Activated CD8-positive, alpha-beta memory T cell treated with anti-CD3 and anti-CD28 coated beads, Interleukin-2, amount 10 ng/mL, durations not matched to agents 7 days and 5 days (primary cell): Measurements from ENCODE around the gene KRTAP5-8. TPM values are rescaled to one million over a fixed set of nuclear protein-coding genes. Genes with fewer than 3 reads are reported as not detected.

ENCODE experiments used
- ATAC-seq: fragments of 150-1000 bp; cut with Tn5 transposase; one replicate; pipeline ENCODE4 v1.10.0; 2021; ENCODE audit warnings: moderate library complexity
- CTCF ChIA-PET: fragments of 350-600 bp; sonication (Branson Sonifier 250); formaldehyde crosslinking; loops from one replicate; lab custom pipeline; 2021; ENCODE audit warnings: antibody characterized with exemption; lab: Charles Lee
- DNase-seq: peaks from one replicate; pipeline ENCODE4 v3.0.0-alpha.2; 2020
- H3K27ac Mint-ChIP-seq: one replicate; pipeline ENCODE4 v1.8.0; 2021; ENCODE audit warnings: mild to moderate bottlenecking, mixed read lengths
- H3K27me3 Mint-ChIP-seq: one replicate; pipeline ENCODE4 v1.8.0; 2021; ENCODE audit warnings: mixed read lengths
- H3K36me3 Mint-ChIP-seq: one replicate; pipeline ENCODE4 v1.8.0; 2021; ENCODE audit warnings: mild to moderate bottlenecking, mixed read lengths
- H3K4me1 Mint-ChIP-seq: one replicate; pipeline ENCODE4 v1.8.0; 2021; ENCODE audit warnings: mixed read lengths
- H3K4me3 Mint-ChIP-seq: one replicate; pipeline ENCODE4 v1.8.0; 2021; ENCODE audit warnings: mild to moderate bottlenecking, moderate library complexity, mixed read lengths
- H3K9me3 Mint-ChIP-seq: one replicate; pipeline ENCODE4 v1.8.0; 2022; ENCODE audit warnings: low read depth, mixed read lengths
- total RNA-seq, 2 experiments: library from RNA; stranded (reverse); gene quantifications; one replicate each; pipeline ENCODE4 v1.2.3, GENCODE V29; 2021

Gene KRTAP5-8
- total RNA-seq, 2 experiments from 2014 or later = not detected

DNA sequence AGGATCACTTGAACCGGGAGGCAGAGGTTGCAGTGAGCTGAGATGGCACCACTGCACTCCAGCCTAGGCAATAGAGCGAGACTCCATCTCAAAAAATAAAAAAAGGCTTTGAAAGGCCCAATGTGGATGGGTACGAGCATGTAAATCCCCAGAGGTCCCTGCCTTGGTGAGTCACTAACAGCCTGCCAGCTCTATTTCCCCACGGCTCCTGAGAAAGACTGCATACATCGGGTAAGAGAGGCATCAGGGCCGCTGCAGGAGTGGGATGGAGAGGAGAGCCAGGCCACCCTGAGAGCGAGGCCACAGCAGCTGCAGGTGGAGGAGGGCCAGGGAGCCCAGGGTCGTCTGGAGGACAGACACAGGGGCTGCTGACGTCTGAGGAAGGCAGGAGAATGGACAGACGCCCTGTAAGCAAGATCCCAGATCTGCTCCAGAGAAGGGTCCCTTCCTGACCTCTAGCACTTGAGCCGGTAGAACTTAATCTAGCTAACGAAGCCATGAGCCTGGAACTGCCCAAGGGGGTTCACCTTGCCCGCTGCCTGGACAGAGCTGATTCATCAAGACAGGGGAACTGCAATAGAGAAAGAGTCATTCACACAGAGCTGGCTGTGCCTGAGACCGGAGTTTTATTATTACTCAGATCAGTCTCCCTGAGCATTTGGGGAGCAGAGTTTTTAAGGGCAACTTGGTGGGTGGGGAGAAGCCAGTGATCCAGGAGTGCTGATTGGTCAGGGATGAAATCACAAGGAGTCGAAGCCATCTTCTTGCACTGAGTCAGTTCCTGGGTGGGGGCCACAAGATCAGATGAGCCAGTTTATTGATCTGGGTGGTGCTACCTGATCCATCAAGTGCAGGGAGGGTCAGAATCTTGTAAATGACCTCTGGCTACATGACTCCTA is 5.3 kb downstream of the KRTAP5-8 start:
- no peak overlapping the region for H3K4me3 Mint-ChIP-seq
- no peak overlapping the region for H3K27ac Mint-ChIP-seq
- CTCF ChIA-PET = no interaction called here
- H3K4me1 Mint-ChIP-seq = peaks cover 4% of the 10 kb centered on the region
- ATAC-seq = no peak
- DNase-seq = no peak
- H3K36me3 Mint-ChIP-seq = peaks cover 1% of the 10 kb centered on the region
- peaks cover 2% of the 10 kb centered on the region for H3K9me3 Mint-ChIP-seq
- H3K27me3 Mint-ChIP-seq = peaks cover 16% of the 10 kb centered on the region

DNA sequence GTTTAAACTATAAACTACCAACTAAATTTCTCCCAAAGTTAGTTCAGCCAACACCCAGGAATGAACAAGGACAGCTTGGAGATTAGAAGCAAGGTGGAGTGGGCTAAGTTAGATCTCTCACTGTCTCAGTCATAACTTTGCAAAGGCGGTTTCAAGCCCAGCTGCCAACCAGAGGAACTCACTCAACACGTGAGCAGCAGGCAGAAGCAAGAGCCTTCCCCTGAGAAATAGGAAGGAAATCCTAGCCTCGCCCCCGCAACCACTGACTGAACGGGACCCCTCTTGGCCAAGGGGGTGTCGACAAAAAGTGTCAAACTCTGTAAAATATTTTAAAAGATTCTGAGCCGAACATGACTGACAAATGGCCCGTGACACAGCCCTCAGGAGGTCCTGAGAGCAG is 6.0 kb downstream of the KRTAP5-8 start:
- H3K4me3 Mint-ChIP-seq = no peak overlapping the region
- H3K27me3 Mint-ChIP-seq = peaks cover 16% of the 10 kb centered on the region
- H3K27ac Mint-ChIP-seq = no peak overlapping the region
- H3K36me3 Mint-ChIP-seq = peaks cover 1% of the 10 kb centered on the region
- DNase-seq (no peak), ATAC-seq (no peak)
- CTCF ChIA-PET = no interaction called here
- H3K4me1 Mint-ChIP-seq = peaks cover 6% of the 10 kb centered on the region
- H3K9me3 Mint-ChIP-seq = peaks cover 2% of the 10 kb centered on the region

DNA sequence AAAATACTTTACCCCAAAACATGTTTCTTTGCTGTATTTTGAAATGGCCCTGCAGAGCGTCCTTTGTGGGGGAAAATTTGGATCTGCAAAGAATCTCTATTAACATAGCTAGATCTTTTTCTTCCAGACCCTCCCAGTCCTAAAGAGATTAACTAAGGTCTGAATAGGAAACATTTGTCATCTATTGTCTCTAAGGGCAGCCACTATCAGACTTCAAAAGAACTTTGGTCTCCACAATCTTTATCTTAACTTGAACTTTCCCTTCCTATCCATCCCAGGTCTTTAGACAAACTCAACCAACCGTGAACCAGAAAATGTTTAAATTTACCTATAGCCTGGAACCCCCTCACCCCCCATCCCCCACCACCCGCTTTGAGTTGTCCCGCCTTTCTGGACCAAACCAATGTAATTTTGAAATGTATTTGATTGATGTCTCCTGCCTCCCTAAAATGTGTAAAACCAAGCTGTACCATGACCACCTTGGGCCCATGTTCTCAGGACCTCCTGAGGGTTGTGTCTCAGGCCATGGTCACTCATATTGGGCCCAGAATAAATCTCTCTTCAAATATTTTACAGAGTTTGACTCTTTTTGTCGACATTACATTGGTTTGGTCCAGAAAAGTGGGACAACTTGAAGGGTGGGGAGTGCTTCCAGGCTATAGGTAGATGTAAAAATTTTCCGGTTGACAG is 6.8 kb downstream of the KRTAP5-8 start:
- H3K4me3 Mint-ChIP-seq = no peak overlapping the region
- H3K4me1 Mint-ChIP-seq = peaks cover 7% of the 10 kb centered on the region
- H3K36me3 Mint-ChIP-seq = peaks cover 1% of the 10 kb centered on the region
- ATAC-seq (no peak), DNase-seq (no peak)
- CTCF ChIA-PET = no interaction called here
- no peak overlapping the region for H3K27ac Mint-ChIP-seq
- peaks cover 2% of the 10 kb centered on the region for H3K9me3 Mint-ChIP-seq
- peaks cover 20% of the 10 kb centered on the region for H3K27me3 Mint-ChIP-seq

DNA sequence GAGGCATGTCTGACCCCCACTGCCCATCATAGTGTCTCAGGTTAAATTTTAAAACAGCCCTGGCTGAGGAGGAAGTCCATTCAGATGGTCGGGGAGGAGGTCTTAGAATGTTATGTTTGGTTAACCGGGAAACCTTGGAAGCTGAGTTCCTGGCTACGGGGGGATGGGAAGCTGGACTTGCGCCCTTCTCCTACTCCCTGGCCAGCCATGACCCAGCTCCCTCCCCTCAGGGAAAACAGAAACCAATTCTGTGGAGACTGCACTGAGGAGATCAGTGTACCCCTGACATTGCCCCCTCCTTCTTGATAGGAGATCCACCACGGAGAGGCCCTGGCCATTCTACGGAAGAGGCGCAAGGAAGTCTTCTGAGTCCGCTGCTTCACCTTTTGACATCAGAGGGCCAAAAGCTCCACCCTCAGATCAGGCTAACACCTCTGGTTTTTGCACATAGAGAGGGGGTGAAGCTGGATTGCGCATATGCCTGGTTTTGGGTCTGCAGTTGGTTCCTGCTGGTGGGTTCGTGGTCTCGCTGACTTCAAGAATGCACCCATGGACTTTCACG is 7.7 kb downstream of the KRTAP5-8 start:
- CTCF ChIA-PET = no interaction called here
- peaks cover 1% of the 10 kb centered on the region for H3K36me3 Mint-ChIP-seq

DNA sequence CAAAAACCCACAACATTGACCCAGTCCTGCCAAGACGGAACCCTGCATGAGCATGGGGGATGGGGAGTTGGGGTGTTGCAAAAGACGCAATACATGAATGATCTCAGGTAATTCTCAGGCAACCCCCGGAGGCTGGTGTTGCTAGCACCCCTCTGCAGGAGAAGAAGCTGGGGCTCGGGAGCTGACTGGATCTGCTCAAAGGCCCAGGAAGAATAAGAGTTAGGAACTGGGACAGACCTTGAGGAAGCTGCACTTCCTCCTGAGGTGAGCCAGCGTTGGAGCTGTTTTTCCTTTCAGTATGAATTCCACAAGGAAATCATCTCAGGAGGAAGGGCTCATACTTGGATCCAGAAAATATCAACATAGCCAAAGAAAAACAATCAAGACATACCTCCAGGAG is 10.3 kb downstream of the KRTAP5-8 start, which contains the start of gene KRTAP5-9:
Gene KRTAP5-9 (plus strand): TSS at position 301 of the 400 bp plus-strand sequence. CDS start 238 bp downstream, outside the sequence.
- no peak for DNase-seq
- Mint-ChIP-seq H3K27ac (no peak within 1 kb of the TSS), H3K4me3 (no peak within 1 kb of the TSS), H3K9me3 (no peaks in the 10 kb centered on the region), H3K27me3 (peaks cover 20% of the 10 kb centered on the region), H3K36me3 (no peaks in the 10 kb centered on the region), H3K4me1 (peaks cover 7% of the 10 kb centered on the region)
- ATAC-seq = no peak
- CTCF ChIA-PET = no interaction called here

More for the DNA sequence above, 7.7 kb downstream of the KRTAP5-8 start:
- Mint-ChIP-seq H3K4me3 (no peak overlapping the region), H3K4me1 (peaks cover 7% of the 10 kb centered on the region), H3K27ac (no peak overlapping the region), H3K9me3 (peaks cover 2% of the 10 kb centered on the region), H3K27me3 (peaks cover 23% of the 10 kb centered on the region)
- ATAC-seq (no peak), DNase-seq (no peak)

DNA sequence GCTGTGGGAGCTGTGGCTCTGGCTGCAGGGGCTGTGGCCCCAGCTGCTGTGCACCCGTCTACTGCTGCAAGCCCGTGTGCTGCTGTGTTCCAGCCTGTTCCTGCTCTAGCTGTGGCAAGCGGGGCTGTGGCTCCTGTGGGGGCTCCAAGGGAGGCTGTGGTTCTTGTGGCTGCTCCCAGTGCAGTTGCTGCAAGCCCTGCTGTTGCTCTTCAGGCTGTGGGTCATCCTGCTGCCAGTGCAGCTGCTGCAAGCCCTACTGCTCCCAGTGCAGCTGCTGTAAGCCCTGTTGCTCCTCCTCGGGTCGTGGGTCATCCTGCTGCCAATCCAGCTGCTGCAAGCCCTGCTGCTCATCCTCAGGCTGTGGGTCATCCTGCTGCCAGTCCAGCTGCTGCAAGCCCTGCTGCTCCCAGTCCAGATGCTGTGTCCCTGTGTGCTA is 10.9 kb downstream of the KRTAP5-8 start:
- ATAC-seq (no peak), DNase-seq (no peak)
- no peaks in the 10 kb centered on the region for H3K9me3 Mint-ChIP-seq
- H3K4me3 Mint-ChIP-seq = no peak overlapping the region
- H3K36me3 Mint-ChIP-seq = no peaks in the 10 kb centered on the region
- H3K4me1 Mint-ChIP-seq = peaks cover 3% of the 10 kb centered on the region
- H3K27ac Mint-ChIP-seq = no peak overlapping the region
- CTCF ChIA-PET = no interaction called here
- peaks cover 16% of the 10 kb centered on the region for H3K27me3 Mint-ChIP-seq

DNA sequence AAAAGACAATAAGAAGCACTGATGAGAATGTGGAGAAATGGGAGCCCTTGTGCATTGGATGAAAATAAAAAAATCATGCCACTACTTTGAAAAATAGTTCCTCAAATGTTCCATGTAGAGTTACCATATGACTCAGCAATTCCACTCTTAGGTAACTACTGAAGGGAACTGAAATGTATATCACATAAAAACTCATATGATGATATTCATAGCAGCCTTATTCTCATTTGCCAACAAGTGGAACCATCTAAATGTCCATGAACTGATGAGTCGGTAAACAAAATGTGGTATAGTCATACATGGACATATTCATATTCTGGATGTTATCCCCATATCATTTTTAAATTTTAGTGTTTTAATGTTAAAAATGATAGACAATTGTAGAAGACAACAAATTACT is 13.9 kb downstream of the KRTAP5-8 start:
- DNase-seq = no peak
- no peaks in the 10 kb centered on the region for H3K36me3 Mint-ChIP-seq
- no peaks in the 10 kb centered on the region for H3K9me3 Mint-ChIP-seq
- no peak overlapping the region for H3K27ac Mint-ChIP-seq
- peaks cover 3% of the 10 kb centered on the region for H3K4me1 Mint-ChIP-seq
- CTCF ChIA-PET = no interaction called here
- H3K4me3 Mint-ChIP-seq = no peak overlapping the region
- H3K27me3 Mint-ChIP-seq = peaks cover 14% of the 10 kb centered on the region
- ATAC-seq = no peak

DNA sequence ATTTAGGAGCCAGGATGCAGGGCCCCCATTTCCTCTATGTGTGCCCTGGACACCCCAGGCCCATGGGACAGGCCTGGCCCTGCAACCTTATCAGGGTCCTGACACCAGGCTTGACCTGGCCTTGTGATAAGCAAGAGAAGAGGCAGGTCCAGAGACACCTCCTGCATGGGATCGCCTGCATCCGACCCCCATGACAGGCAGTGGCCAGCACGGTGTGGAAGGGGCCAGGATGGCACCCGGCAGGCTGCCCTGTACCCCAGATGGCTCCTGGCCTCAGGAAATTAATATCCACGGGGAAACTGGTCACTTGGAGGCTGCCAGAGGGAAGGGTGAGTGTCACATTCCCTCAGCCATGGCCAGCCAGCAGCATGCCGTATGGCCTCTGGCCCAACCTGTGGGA is 17.2 kb downstream of the KRTAP5-8 start:
- Mint-ChIP-seq H3K36me3 (no peaks in the 10 kb centered on the region), H3K4me1 (no peaks in the 10 kb centered on the region), H3K9me3 (no peaks in the 10 kb centered on the region), H3K27me3 (peaks cover 22% of the 10 kb centered on the region), H3K4me3 (no peak overlapping the region), H3K27ac (no peak overlapping the region)
- CTCF ChIA-PET = no interaction called here
- DNase-seq = no peak
- ATAC-seq = no peak

DNA sequence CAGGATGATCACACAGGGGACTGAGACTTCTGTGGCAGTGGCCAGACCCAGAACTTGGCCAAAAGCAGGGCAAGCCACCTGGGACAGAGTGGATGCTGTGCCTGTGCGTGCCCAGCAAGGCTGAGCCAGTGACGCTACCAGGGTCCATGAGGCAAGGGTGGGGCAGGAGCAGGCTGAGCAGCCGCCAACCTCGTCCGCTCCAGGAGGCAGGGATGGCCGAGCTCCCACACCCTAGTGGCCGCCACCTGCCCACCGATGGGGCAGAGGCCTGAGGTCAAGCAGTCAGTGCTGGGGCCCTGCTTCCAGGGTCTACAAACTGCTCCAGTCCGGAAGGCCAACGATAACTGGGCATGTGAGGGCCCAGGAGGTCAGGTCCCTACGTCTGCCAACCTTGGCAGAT is 17.7 kb downstream of the KRTAP5-8 start:
- no peak overlapping the region for H3K27ac Mint-ChIP-seq
- H3K36me3 Mint-ChIP-seq = no peaks in the 10 kb centered on the region
- DNase-seq = no peak
- no peaks in the 10 kb centered on the region for H3K4me1 Mint-ChIP-seq
- no peak overlapping the region for H3K4me3 Mint-ChIP-seq
- peaks cover 22% of the 10 kb centered on the region for H3K27me3 Mint-ChIP-seq
- no peak for ATAC-seq
- H3K9me3 Mint-ChIP-seq = no peaks in the 10 kb centered on the region
- CTCF ChIA-PET = no interaction called here

DNA sequence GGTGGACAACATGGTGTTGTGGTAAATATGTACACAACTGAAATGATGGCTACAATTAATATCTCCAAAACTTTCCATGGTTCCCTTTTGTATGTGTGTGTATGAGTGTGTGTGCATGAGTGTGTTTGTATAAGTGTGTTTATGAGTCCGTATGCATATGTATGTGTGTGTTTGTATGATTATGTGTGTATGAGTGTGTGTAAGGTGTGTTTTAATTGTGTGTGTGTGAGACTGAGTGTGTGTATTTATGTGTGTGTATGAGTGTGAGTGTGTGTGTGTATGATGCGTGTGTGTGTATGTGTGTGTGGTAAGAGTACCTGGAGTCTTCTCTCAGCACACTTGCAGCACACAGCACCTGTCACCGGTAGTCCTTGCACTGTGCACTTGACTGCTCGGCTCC is 18.2 kb downstream of the KRTAP5-8 start:
- no peaks in the 10 kb centered on the region for H3K9me3 Mint-ChIP-seq
- CTCF ChIA-PET = no interaction called here
- H3K27ac Mint-ChIP-seq = no peak overlapping the region
- H3K4me1 Mint-ChIP-seq = no peaks in the 10 kb centered on the region
- H3K27me3 Mint-ChIP-seq = peaks cover 23% of the 10 kb centered on the region
- H3K4me3 Mint-ChIP-seq = no peak overlapping the region
- ATAC-seq (no peak), DNase-seq (no peak)
- H3K36me3 Mint-ChIP-seq = no peaks in the 10 kb centered on the region

DNA sequence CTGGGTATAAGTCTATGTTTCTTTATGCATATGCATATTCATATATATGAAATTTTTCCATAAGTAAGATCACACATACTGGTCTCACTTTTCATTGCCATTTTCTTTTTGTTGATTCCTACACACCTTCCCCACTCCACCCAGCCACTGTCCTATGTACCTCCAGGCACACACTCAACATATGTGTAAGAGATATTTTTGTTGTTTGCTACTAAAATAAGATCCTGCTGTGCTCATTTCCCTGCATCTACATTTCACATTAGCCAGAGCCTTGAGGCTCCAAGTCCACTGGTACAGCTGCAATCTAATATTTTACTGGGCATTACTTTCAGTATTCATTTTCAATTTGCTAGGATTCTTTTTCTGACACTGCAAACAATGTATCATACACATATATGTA is 19.4 kb downstream of the KRTAP5-8 start:
- ATAC-seq (no peak), DNase-seq (no peak)
- CTCF ChIA-PET = no interaction called here
- Mint-ChIP-seq H3K4me3 (no peak overlapping the region), H3K4me1 (no peaks in the 10 kb centered on the region), H3K27me3 (peaks cover 30% of the 10 kb centered on the region), H3K27ac (no peak overlapping the region), H3K36me3 (no peaks in the 10 kb centered on the region), H3K9me3 (no peaks in the 10 kb centered on the region)

DNA sequence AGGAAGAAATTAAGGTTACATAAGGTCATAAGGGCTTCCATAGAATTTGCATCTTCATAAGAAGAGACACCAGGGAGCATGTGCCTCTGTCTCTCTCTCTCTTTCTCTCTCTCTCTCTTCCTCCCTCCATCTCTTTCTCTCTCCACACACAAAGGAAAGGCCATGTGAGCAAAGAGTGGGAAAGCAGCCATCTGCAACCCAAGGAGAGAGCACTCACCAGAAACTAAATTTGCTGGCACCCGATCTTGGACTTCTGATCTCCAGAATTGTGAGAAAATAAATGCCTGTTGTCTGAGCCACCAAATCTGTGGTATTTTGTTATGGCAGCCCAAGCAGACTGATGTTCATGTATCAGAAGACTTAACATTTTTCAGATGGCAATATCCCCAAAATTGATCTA is 21.2 kb downstream of the KRTAP5-8 start:
- Mint-ChIP-seq H3K27me3 (peaks cover 42% of the 10 kb centered on the region), H3K4me3 (no peak overlapping the region), H3K27ac (no peak overlapping the region), H3K9me3 (no peaks in the 10 kb centered on the region), H3K4me1 (no peaks in the 10 kb centered on the region), H3K36me3 (no peaks in the 10 kb centered on the region)
- CTCF ChIA-PET = no interaction called here
- ATAC-seq = no peak
- DNase-seq = no peak

DNA sequence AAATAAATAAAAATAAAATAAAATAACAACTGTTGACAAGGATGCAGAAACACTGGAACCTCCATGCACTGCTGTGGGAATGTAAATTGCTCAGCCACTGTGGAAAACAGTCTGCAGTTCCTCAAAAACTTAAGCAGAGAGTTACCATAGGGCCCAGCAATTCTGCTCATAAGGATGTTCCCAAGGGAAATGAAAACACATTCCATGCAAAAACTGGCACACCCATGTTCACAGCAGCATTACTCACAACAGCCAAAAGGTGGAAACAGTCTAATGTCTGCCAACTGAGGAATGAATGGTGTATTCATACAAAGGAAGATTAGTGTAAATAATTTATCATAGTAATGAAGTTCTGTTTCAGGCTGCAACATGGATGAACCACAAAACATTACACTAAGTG is 24.3 kb downstream of the KRTAP5-8 start:
- no peak overlapping the region for H3K27ac Mint-ChIP-seq
- no peak overlapping the region for H3K4me3 Mint-ChIP-seq
- no peak for ATAC-seq
- H3K27me3 Mint-ChIP-seq = peaks cover 47% of the 10 kb centered on the region
- H3K36me3 Mint-ChIP-seq = no peaks in the 10 kb centered on the region
- no peaks in the 10 kb centered on the region for H3K4me1 Mint-ChIP-seq
- H3K9me3 Mint-ChIP-seq = no peaks in the 10 kb centered on the region
- CTCF ChIA-PET = no interaction called here
- no peak for DNase-seq
